Stimulated activated naive B cell treated with anti-CD40 and anti-IgM and Interleukin-4, amounts not matched to agents 10 μg/mL and 1 μg/mL and 100 μg/mL, for 72 hours (primary cell): ENCODE data around the gene G3BP1.
"Not testable (repeated sequence)": the region's sequence is repeated elsewhere in the genome, so short reads cannot be mapped to it uniquely, and the experiment has no call there.

Experiments used
- ATAC-seq, 2 donors: fragments of 150-1000 bp; cut with Tn5 transposase; replicated peaks; 2 replicates each; pipeline ENCODE4 v1.10.0; 2021; ENCODE audit warnings: moderate library complexity in 1 of 2
- DNase-seq: peaks from one replicate; pipeline ENCODE4 v3.0.0; 2021
- H3K27ac Mint-ChIP-seq: one replicate; pipeline ENCODE4 v1.8.0; 2022; ENCODE audit warnings: mild to moderate bottlenecking, mixed read lengths
- H3K27me3 Mint-ChIP-seq, 2 donors: one replicate each; pipeline ENCODE4 v1.8.0; 2022; ENCODE audit warnings: mixed read lengths in 2 of 2
- H3K36me3 Mint-ChIP-seq, 2 donors: one replicate each; pipeline ENCODE4 v1.8.0; 2022; ENCODE audit warnings: mixed read lengths in 2 of 2, mild to moderate bottlenecking in 1 of 2
- H3K4me1 Mint-ChIP-seq, 2 donors: one replicate each; pipeline ENCODE4 v1.8.0; 2022; ENCODE audit warnings: mixed read lengths in 2 of 2, mild to moderate bottlenecking in 1 of 2
- H3K4me3 Mint-ChIP-seq, 2 donors: one replicate each; pipeline ENCODE4 v1.8.0; 2022; ENCODE audit warnings: mild to moderate bottlenecking in 2 of 2, mixed read lengths in 2 of 2, moderate library complexity in 1 of 2
- H3K9me3 Mint-ChIP-seq, 2 donors: one replicate each; pipeline ENCODE4 v1.8.0; 2022; ENCODE audit warnings: mixed read lengths in 2 of 2, mild to moderate bottlenecking in 1 of 2

Gene G3BP1

GRCh38 chr5:151822141-151822540 lies 50.4 kb downstream of the G3BP1 start:
- H3K36me3 Mint-ChIP-seq = peaks cover 21 to 43% of the 10 kb centered on the region in 2 donors

DNA sequence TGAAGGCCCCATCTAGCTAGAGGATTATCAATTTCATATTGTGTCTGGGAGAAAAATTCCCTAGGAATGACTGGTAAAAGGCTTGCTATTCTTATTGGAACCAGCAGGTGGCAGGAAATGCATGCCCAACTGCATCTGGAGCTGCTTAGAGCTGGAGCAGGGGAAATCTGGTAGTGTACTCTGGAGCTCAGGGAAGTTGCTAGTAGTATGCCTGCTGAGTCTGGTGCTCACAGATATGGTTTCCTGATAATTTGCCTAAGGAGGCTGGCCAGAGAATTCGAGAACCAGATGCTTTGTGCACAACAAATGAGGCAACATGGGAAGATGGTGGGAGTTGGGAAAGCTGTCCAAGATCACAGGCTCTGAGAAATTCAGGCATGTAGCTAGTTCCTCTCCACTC lies 53.7 kb downstream of the G3BP1 start:
- Mint-ChIP-seq H3K9me3 (no peaks in the 10 kb centered on the region), H3K36me3 (peaks cover 31 to 53% of the 10 kb centered on the region in 2 donors), H3K4me3 (no peak overlapping the region), H3K27me3 (no peaks in the 10 kb centered on the region), H3K27ac (no peak overlapping the region), H3K4me1 (no peaks in the 10 kb centered on the region)
- ATAC-seq (peak; percentile 45 to 74), DNase-seq (peak; percentile 6)

More at GRCh38 chr5:151822141-151822540, 50.4 kb downstream of the G3BP1 start:
- ATAC-seq = no peak
- Mint-ChIP-seq H3K9me3 (no peaks in the 10 kb centered on the region), H3K4me3 (no peak overlapping the region), H3K27ac (no peak overlapping the region), H3K27me3 (no peaks in the 10 kb centered on the region), H3K4me1 (no peaks in the 10 kb centered on the region)
- no peak for DNase-seq

GRCh38 chr5:151829370-151829769 lies 57.6 kb downstream of the G3BP1 start:
- Mint-ChIP-seq H3K4me3 (no peak overlapping the region), H3K36me3 (peaks cover 42 to 59% of the 10 kb centered on the region in 2 donors), H3K27ac (no peak overlapping the region), H3K9me3 (peaks cover 22 to 25% of the 10 kb centered on the region in 2 donors), H3K27me3 (peaks cover 0 to 4% of the 10 kb centered on the region in 2 donors), H3K4me1 (no peaks in the 10 kb centered on the region)
- ATAC-seq (no peak), DNase-seq (no peak)

DNA sequence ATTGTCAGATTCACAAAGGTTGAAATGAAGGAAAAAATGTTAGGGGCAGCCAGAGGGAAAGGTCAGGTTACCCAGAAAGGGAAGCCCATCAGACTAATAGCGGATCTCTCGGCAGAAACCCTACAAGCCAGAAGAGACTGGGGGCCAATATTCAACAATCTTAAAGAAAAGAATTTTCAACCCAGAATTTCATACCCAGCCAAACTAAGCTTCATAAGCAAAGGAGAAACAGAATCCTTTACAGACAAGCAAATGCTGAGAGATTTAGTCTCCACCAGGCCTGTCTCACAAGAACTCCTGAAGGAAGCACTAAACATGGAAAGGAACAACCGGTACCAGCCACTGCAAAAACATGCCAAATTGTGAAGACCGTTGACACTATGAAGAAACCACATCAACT lies 61.1 kb downstream of the G3BP1 start:
- H3K4me3 Mint-ChIP-seq, H3K27ac Mint-ChIP-seq, H3K4me1 Mint-ChIP-seq, ATAC-seq, H3K27me3 Mint-ChIP-seq, DNase-seq: not testable (repeated sequence)
- H3K36me3 Mint-ChIP-seq = peaks cover 30 to 51% of the 10 kb centered on the region in 2 donors
- H3K9me3 Mint-ChIP-seq = peaks cover 38 to 45% of the 10 kb centered on the region in 2 donors

DNA sequence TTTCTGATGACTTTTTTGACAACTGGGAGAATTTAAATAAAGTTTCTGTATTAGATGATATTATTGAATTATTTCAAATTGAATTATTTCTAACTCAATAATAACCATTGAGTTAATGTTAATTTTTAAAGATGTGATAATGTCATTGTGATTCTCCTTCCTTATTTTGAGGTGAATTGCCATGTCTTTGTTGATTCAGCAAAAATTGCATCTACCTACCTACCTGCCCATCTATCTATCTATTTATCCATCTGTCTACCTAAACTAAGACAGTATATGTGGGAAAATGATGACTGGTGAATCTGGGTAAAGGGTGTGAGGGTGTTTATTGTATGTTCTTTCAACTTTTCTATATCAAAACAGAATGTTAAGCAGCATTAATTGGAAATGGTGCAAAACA lies 75.0 kb downstream of the G3BP1 start:
- DNase-seq = no peak
- Mint-ChIP-seq H3K4me3 (no peak overlapping the region), H3K9me3 (peaks cover 0 to 1% of the 10 kb centered on the region in 2 donors), H3K36me3 (no peaks in the 10 kb centered on the region), H3K4me1 (no peaks in the 10 kb centered on the region), H3K27me3 (no peaks in the 10 kb centered on the region), H3K27ac (no peak overlapping the region)
- no peak for ATAC-seq

DNA sequence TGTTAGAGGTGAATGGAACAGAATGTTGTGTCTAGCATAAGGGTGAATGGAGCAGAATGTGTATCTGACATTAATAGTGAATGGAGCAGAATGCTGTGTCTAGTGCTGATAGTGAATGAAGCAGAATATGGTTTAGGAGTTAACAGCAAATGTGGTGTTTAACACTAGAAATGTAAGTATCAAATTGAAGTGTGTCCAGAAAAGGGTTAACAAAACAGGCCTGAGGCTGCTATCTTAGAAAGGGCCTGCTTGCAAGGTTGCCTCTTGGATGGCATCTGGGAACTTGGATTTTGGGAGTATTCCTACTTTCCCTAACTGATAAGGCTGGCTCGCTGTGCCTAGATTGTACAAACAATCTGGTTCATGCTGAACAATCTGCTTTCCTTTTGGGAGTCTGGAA lies 76.1 kb downstream of the G3BP1 start:
- ATAC-seq (no peak), DNase-seq (no peak)
- Mint-ChIP-seq H3K36me3 (no peaks in the 10 kb centered on the region), H3K4me3 (no peak overlapping the region), H3K27me3 (no peaks in the 10 kb centered on the region), H3K9me3 (peaks cover 0 to 1% of the 10 kb centered on the region in 2 donors), H3K27ac (no peak overlapping the region), H3K4me1 (no peaks in the 10 kb centered on the region)

DNA sequence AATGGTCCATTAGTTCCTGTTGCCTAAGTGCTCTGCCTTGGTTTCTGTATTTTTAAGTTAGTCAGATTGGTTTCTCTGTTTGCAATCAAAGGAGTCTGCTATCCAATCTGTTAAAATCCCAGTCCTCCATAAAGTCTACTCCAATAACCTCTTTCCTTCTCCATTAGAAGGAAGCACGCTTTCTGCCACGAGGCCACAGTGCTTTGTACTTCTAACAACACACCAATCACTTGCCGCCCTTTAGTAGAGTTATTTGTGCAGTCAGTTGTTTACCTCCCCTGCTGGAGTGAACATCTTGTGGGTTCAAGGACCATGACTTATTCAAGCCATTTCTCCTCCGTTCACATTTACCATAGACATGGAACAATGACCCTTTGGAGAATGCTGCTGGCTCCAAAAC lies 83.9 kb downstream of the G3BP1 start:
- H3K4me3 Mint-ChIP-seq = no peak overlapping the region
- ATAC-seq (no peak), DNase-seq (no peak)
- H3K27ac Mint-ChIP-seq = no peak overlapping the region
- peaks cover 0 to 5% of the 10 kb centered on the region in 2 donors for H3K27me3 Mint-ChIP-seq
- H3K9me3 Mint-ChIP-seq = no peaks in the 10 kb centered on the region
- no peaks in the 10 kb centered on the region for H3K4me1 Mint-ChIP-seq
- H3K36me3 Mint-ChIP-seq = no peaks in the 10 kb centered on the region

GRCh38 chr5:151856861-151857260 lies 85.1 kb downstream of the G3BP1 start:
- no peak overlapping the region for H3K4me3 Mint-ChIP-seq
- no peak for ATAC-seq
- no peaks in the 10 kb centered on the region for H3K4me1 Mint-ChIP-seq
- H3K36me3 Mint-ChIP-seq = no peaks in the 10 kb centered on the region
- H3K27ac Mint-ChIP-seq = no peak overlapping the region
- peaks cover 0 to 5% of the 10 kb centered on the region in 2 donors for H3K27me3 Mint-ChIP-seq
- DNase-seq = no peak
- H3K9me3 Mint-ChIP-seq = no peaks in the 10 kb centered on the region

- not testable (repeated sequence) for DNase-seq, H3K9me3 Mint-ChIP-seq, H3K36me3 Mint-ChIP-seq, H3K27ac Mint-ChIP-seq, ATAC-seq, H3K4me3 Mint-ChIP-seq, H3K27me3 Mint-ChIP-seq, H3K4me1 Mint-ChIP-seq
Observed at GRCh38 chr5:151860867-151861266, 89.1 kb downstream of the G3BP1 start.
